Peyer's patch (tissue), 4 donors: Measurements from ENCODE around the gene FAM184B. TPM values are rescaled to one million over a fixed set of nuclear protein-coding genes. Genes with fewer than 3 reads are reported as not detected.

Experiments
- DNase-seq, 3 donors: peaks; one replicate each; pipeline ENCODE4 v3.0.0-alpha.2; 2017 to 2019
- H3K27ac ChIP-seq, 4 donors: fragments of 200-600 bp; sonication (generic); one replicate each; pipeline ENCODE4 v1.5.1; 2016 to 2019
- H3K27me3 ChIP-seq, 2 donors: fragments of 200-600 bp; sonication (generic); one replicate each; pipeline ENCODE4 v1.5.1; 2019
- H3K36me3 ChIP-seq, 3 donors: fragments of 200-600 bp; sonication (generic); one replicate each; pipeline ENCODE4 v1.5.1; 2016 to 2019
- H3K4me1 ChIP-seq, 4 donors: fragments of 200-600 bp; sonication (generic); one replicate each; pipeline ENCODE4 v1.5.1; 2016 to 2019
- H3K4me3 ChIP-seq, 4 donors: fragments of 200-600 bp; sonication (generic); 1 replicate in 3 of 4; 2 replicates in 1 of 4; pipeline ENCODE4 v1.5.1; 2016 to 2019; ENCODE audit warnings: mild to moderate bottlenecking in 1 of 4
- H3K9me3 ChIP-seq, 4 donors: fragments of 200-600 bp; sonication (generic); one replicate each; pipeline ENCODE4 v1.5.1; 2016 to 2019; ENCODE audit warnings: mild to moderate bottlenecking in 1 of 4
- CTCF ChIP-seq, 6 experiments: fragments of 450-650 bp in 4 of 6; fragments of 200-600 bp in 2 of 6; sonication (generic) in 1 of 6; IDR thresholded peaks; one replicate each; pipeline ENCODE4 v1.5.1; 2017 to 2019; ENCODE audit warnings: antibody characterized with exemption in 6 of 6, mild to moderate bottlenecking in 3 of 6, moderate library complexity in 1 of 6
- POLR2A ChIP-seq, 2 donors: fragments of 450-650 bp; IDR thresholded peaks; one replicate each; pipeline ENCODE4 v1.5.1; 2017; ENCODE audit warnings: antibody characterized with exemption in 2 of 2, mild to moderate bottlenecking in 2 of 2, moderate library complexity in 2 of 2
- total RNA-seq, 4 donors: library from RNA; depleted of rRNA; stranded (reverse); fragments of >200 nt; gene quantifications; one replicate each; pipeline ENCODE4 v1.1.0, GENCODE V29; 2016

The FAM184B gene
- total RNA-seq, 4 donors from 2014 or later: not detected

- DNase-seq: no peak
- Histone ChIP-seq H3K36me3 (peaks cover 0 to 97% (median 0%) of the 10 kb centered on the region in 3 donors), H3K4me3 (no peak overlapping the region), H3K9me3 (no peaks in the 10 kb centered on the region), H3K4me1 (no peaks in the 10 kb centered on the region), H3K27ac (no peak overlapping the region), H3K27me3 (no peaks in the 10 kb centered on the region)
- no peak for TF ChIP-seq POLR2A (IDR thresholded peaks at IDR 0.05)
Observed at GRCh38 chr4:17587094-17587822, 194.2 kb downstream of the FAM184B start.

- TF ChIP-seq CTCF (IDR thresholded peaks at IDR 0.05) (no peak), POLR2A (IDR thresholded peaks at IDR 0.05) (no peak)
- no peaks in the 10 kb centered on the region for H3K9me3 ChIP-seq
- peaks cover 0 to 12% (median 2%) of the 10 kb centered on the region in 4 donors for H3K4me1 ChIP-seq
- peaks cover 0 to 93% (median 0%) of the 10 kb centered on the region in 3 donors for H3K36me3 ChIP-seq
- no peak for DNase-seq
- no peak overlapping the region for H3K4me3 ChIP-seq
- H3K27ac ChIP-seq: no peak overlapping the region
- H3K27me3 ChIP-seq: no peaks in the 10 kb centered on the region
Observed at GRCh38 chr4:17584521-17585213, 196.8 kb downstream of the FAM184B start.

- H3K36me3 ChIP-seq: peaks cover 0 to 87% (median 0%) of the 10 kb centered on the region in 3 donors
Observed at GRCh38 chr4:17583941-17584340, 197.5 kb downstream of the FAM184B start.

GRCh38 chr4:17583276-17583675 lies 198.1 kb downstream of the FAM184B start:
- H3K4me3 ChIP-seq: no peak overlapping the region
- no peak for DNase-seq
- no peaks in the 10 kb centered on the region for H3K27me3 ChIP-seq
- H3K36me3 ChIP-seq: peaks cover 0 to 80% (median 0%) of the 10 kb centered on the region in 3 donors
- H3K4me1 ChIP-seq: peaks cover 0 to 25% (median 7%) of the 10 kb centered on the region in 4 donors
- TF ChIP-seq CTCF (IDR thresholded peaks at IDR 0.05): no peak
- no peak for TF ChIP-seq POLR2A (IDR thresholded peaks at IDR 0.05)
- H3K9me3 ChIP-seq: no peaks in the 10 kb centered on the region
- H3K27ac ChIP-seq: no peak overlapping the region

More at GRCh38 chr4:17583941-17584340, 197.5 kb downstream of the FAM184B start:
- no peaks in the 10 kb centered on the region for H3K27me3 ChIP-seq
- DNase-seq: no peak
- no peak overlapping the region for H3K4me3 ChIP-seq
- H3K4me1 ChIP-seq: peaks cover 0 to 19% (median 4%) of the 10 kb centered on the region in 4 donors
- TF ChIP-seq CTCF (IDR thresholded peaks at IDR 0.05) (no peak), POLR2A (IDR thresholded peaks at IDR 0.05) (no peak)
- H3K9me3 ChIP-seq: no peaks in the 10 kb centered on the region
- no peak overlapping the region for H3K27ac ChIP-seq

GRCh38 chr4:17580969-17581368 lies 200.5 kb downstream of the FAM184B start:
- no peak for TF ChIP-seq POLR2A (IDR thresholded peaks at IDR 0.05)
- TF ChIP-seq CTCF (IDR thresholded peaks at IDR 0.05): no peak
- Histone ChIP-seq H3K4me1 (peaks cover 0 to 32% (median 7%) of the 10 kb centered on the region in 4 donors), H3K9me3 (no peaks in the 10 kb centered on the region), H3K4me3 (no peak overlapping the region), H3K36me3 (peaks cover 0 to 59% (median 0%) of the 10 kb centered on the region in 3 donors), H3K27ac (peak overlapping the region in 1 of 4 donors; percentile 16), H3K27me3 (no peaks in the 10 kb centered on the region)
- no peak for DNase-seq

Other genes with a start within 250 kb of the FAM184B start
- 10 to 100 TPM; 41.4 to 79.2 (median 67.4) TPM for gene LAP3, start 204.4 kb downstream of the FAM184B start, total RNA-seq
- gene MED28, start 167.0 kb downstream of the FAM184B start, total RNA-seq: 10 to 100 TPM; 12.6 to 21.0 (median 18.9) TPM
- gene DCAF16, start 29.1 kb upstream of the FAM184B start, total RNA-seq: 10 to 100 TPM; 15.1 to 21.7 (median 20.9) TPM
- gene NCAPG, start 29.4 kb upstream of the FAM184B start, total RNA-seq: 10 to 100 TPM in 1 of 4 donors, 1 to 10 TPM in 3; 3.3 to 21.5 (median 3.5) TPM
- gene LCORL, start 240.1 kb upstream of the FAM184B start, total RNA-seq: 100 to 1,000 TPM in 1 of 4 donors, 10 to 100 TPM in 3; 20.6 to 103 (median 64.1) TPM